ENCODE measurements around the gene SRSF9. TPM values are rescaled to one million over a fixed set of nuclear protein-coding genes. Genes with fewer than 3 reads are reported as not detected.

The SRSF9 gene
- total and polyA plus RNA-seq, 2 of the 13 experiments (the other 11 are each of a cell fraction or from before 2014, with no cell fraction given) = 125 to 144 TPM

DNA sequence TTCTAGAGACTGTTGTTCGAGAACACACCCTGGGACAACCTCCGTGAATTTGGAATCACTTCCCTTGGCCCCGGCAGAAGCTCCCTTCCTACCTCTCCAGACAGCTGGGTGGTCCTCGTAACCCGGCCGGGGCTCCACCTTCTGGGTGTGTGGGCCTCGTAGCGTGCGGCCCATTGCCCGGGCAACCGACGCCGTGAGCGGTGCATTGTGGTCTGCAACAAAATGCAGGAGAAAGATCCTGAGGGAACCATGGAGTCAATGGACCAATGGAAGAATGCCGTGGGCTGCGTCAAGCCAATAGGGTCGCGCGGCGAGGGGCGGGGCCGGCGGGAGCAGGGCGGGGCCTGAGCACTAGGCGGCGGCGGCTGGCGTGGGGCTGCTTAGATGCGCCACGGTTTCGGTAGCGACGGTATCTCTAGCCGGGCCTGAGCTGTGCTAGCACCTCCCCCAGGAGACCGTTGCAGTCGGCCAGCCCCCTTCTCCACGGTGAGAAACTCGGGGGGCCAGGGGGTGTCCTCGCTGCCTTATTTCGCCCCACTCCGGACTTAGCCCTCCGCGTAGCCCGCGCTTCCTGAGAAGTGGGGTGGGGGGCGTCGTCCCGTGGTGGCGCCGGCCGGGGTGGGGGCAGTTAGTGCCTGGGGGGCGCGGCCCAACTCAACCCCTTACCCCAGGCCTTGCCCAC is 26.3 kb upstream of the SRSF9 start, which contains the start of gene DYNLL1 (continued):
- TF ChIP-seq, protein P1, sequence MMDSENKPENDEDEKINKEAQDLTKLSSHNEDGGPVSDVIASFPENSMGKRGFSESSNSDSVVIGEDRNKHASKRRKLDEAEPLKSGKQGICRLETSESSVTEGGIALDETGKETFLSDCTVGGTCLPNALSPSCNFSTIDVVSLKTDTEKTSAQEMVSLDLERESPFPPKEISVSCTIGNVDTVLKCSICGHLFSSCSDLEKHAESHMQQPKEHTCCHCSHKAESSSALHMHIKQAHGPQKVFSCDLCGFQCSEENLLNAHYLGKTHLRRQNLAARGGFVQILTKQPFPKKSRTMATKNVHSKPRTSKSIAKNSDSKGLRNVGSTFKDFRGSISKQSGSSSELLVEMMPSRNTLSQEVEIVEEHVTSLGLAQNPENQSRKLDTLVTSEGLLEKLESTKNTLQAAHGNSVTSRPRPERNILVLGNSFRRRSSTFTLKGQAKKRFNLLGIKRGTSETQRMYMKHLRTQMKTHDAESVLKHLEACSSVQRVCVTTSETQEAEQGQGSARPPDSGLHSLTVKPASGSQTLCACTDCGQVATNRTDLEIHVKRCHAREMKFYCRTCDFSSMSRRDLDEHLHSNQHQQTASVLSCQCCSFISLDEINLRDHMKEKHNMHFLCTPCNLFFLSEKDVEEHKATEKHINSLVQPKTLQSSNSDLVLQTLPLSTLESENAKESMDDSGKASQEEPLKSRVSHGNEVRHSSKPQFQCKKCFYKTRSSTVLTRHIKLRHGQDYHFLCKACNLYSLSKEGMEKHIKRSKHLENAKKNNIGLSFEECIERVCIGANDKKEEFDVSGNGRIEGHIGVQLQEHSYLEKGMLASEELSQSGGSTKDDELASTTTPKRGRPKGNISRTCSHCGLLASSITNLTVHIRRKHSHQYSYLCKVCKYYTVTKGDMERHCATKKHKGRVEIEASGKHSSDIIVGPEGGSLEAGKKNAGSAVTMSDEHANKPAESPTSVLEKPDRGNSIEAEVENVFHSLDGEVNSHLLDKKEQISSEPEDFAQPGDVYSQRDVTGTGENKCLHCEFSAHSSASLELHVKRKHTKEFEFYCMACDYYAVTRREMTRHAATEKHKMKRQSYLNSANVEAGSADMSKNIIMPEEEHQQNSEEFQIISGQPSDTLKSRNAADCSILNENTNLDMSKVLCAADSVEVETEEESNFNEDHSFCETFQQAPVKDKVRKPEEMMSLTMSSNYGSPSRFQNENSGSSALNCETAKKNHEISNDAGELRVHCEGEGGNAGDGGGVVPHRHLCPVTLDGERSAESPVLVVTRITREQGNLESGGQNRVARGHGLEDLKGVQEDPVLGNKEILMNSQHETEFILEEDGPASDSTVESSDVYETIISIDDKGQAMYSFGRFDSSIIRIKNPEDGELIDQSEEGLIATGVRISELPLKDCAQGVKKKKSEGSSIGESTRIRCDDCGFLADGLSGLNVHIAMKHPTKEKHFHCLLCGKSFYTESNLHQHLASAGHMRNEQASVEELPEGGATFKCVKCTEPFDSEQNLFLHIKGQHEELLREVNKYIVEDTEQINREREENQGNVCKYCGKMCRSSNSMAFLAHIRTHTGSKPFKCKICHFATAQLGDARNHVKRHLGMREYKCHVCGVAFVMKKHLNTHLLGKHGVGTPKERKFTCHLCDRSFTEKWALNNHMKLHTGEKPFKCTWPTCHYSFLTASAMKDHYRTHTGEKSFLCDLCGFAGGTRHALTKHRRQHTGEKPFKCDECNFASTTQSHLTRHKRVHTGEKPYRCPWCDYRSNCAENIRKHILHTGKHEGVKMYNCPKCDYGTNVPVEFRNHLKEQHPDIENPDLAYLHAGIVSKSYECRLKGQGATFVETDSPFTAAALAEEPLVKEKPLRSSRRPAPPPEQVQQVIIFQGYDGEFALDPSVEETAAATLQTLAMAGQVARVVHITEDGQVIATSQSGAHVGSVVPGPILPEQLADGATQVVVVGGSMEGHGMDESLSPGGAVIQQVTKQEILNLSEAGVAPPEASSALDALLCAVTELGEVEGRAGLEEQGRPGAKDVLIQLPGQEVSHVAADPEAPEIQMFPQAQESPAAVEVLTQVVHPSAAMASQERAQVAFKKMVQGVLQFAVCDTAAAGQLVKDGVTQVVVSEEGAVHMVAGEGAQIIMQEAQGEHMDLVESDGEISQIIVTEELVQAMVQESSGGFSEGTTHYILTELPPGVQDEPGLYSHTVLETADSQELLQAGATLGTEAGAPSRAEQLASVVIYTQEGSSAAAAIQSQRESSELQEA (CRISPR knock-in tag; IDR thresholded peaks at IDR 0.05; ENCODE audit: not compliant biosample characterization) = no peak
- TF ChIP-seq ZKSCAN5 (CRISPR knock-in tag; IDR thresholded peaks at IDR 0.05) = 0 out of 2 replicates have a peak, but pooled peaks have one; percentile 14
- TF ChIP-seq ZNF747 (CRISPR knock-in tag; IDR thresholded peaks at IDR 0.05; ENCODE audit: borderline replicate concordance) = 0 out of 2 replicates have a peak, but pooled peaks have one; percentile 47
- TF ChIP-seq NR1H2 (CRISPR knock-in tag; IDR thresholded peaks at IDR 0.05; ENCODE audit: borderline replicate concordance, low read depth) = no peak
- TF ChIP-seq TOE1 (CRISPR knock-in tag; IDR thresholded peaks at IDR 0.05) = no peak
- no peak for TF ChIP-seq XBP1 (CRISPR knock-in tag; IDR thresholded peaks at IDR 0.05)
- TF ChIP-seq, protein P2, sequence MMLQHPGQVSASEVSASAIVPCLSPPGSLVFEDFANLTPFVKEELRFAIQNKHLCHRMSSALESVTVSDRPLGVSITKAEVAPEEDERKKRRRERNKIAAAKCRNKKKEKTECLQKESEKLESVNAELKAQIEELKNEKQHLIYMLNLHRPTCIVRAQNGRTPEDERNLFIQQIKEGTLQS (CRISPR knock-in tag; IDR thresholded peaks at IDR 0.05) = no peak
- no peak for TF ChIP-seq TMF1 (CRISPR knock-in tag; IDR thresholded peaks at IDR 0.05; ENCODE audit: low read depth)
- TF ChIP-seq, protein P3, sequence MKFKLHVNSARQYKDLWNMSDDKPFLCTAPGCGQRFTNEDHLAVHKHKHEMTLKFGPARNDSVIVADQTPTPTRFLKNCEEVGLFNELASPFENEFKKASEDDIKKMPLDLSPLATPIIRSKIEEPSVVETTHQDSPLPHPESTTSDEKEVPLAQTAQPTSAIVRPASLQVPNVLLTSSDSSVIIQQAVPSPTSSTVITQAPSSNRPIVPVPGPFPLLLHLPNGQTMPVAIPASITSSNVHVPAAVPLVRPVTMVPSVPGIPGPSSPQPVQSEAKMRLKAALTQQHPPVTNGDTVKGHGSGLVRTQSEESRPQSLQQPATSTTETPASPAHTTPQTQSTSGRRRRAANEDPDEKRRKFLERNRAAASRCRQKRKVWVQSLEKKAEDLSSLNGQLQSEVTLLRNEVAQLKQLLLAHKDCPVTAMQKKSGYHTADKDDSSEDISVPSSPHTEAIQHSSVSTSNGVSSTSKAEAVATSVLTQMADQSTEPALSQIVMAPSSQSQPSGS (CRISPR knock-in tag; IDR thresholded peaks at IDR 0.05) = 0 out of 2 replicates have a peak, but pooled peaks have one; percentile 47
- TF ChIP-seq TARDBP (CRISPR knock-in tag; IDR thresholded peaks at IDR 0.05) = peak; percentile 67
- 0 out of 2 replicates have a peak, but pooled peaks have one; percentile 59 for TF ChIP-seq ZNF335 (CRISPR knock-in tag; IDR thresholded peaks at IDR 0.05)
- no peak; the same call in 1 of the 2 replicates for TF ChIP-seq SOX5 (CRISPR knock-in tag; IDR thresholded peaks at IDR 0.05; ENCODE audit: borderline replicate concordance)
- TF ChIP-seq CHD2 (IDR thresholded peaks at IDR 0.05; ENCODE audit: low read depth, low read length) = no peak
- TF ChIP-seq ZNF737 (CRISPR knock-in tag; IDR thresholded peaks at IDR 0.05; ENCODE audit: borderline replicate concordance) = peak; percentile 66; the same call in 1 of the 2 replicates
- no peak for TF ChIP-seq GLI4 (CRISPR knock-in tag; IDR thresholded peaks at IDR 0.05; ENCODE audit: borderline replicate concordance)
- TF ChIP-seq ZSCAN30 (CRISPR knock-in tag; IDR thresholded peaks at IDR 0.05) = no peak; the same call in 1 of the 2 replicates
- TF ChIP-seq, protein P4, sequence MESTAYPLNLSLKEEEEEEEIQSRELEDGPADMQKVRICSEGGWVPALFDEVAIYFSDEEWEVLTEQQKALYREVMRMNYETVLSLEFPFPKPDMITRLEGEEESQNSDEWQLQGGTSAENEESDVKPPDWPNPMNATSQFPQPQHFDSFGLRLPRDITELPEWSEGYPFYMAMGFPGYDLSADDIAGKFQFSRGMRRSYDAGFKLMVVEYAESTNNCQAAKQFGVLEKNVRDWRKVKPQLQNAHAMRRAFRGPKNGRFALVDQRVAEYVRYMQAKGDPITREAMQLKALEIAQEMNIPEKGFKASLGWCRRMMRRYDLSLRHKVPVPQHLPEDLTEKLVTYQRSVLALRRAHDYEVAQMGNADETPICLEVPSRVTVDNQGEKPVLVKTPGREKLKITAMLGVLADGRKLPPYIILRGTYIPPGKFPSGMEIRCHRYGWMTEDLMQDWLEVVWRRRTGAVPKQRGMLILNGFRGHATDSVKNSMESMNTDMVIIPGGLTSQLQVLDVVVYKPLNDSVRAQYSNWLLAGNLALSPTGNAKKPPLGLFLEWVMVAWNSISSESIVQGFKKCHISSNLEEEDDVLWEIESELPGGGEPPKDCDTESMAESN (CRISPR knock-in tag; conservative IDR thresholded peaks at IDR 0.05) = no peak; the same call in 1 of the 2 replicates
- TF ChIP-seq MTF1 (CRISPR knock-in tag; IDR thresholded peaks at IDR 0.05) = no peak

All from HepG2 (cell line).